NT2/D1 (cell line): ENCODE data around the gene FAM210B.

Experiments used
- DNase-seq: peaks from one replicate; pipeline ENCODE4 v3.0.0-alpha.2; 2011; ENCODE audit warnings: low read depth, low spot score
- H3K27me3 ChIP-seq: 2 replicates; pipeline ENCODE4 v1.6.0; 2011; ENCODE audit warnings: mild to moderate bottlenecking; ENCODE audit not compliant: insufficient read length, insufficient read depth
- H3K36me3 ChIP-seq: 2 replicates; pipeline ENCODE4 v1.6.1; 2011; ENCODE audit warnings: mild to moderate bottlenecking, low read length, mixed read lengths; ENCODE audit not compliant: insufficient read depth, insufficient read length
- H3K4me1 ChIP-seq: 2 replicates; pipeline ENCODE4 v1.5.1; 2011; ENCODE audit not compliant: insufficient read depth, insufficient read length
- H3K4me3 ChIP-seq: 2 replicates; pipeline ENCODE4 v1.5.1; 2011; ENCODE audit warnings: low read depth; ENCODE audit not compliant: insufficient read length
- H3K9ac ChIP-seq: 2 replicates; pipeline ENCODE4 v1.6.0; 2011; ENCODE audit warnings: low read depth; ENCODE audit not compliant: insufficient read length
- H3K9me3 ChIP-seq: 2 replicates; pipeline ENCODE4 v1.5.1; 2011; ENCODE audit warnings: mild to moderate bottlenecking, low read length; ENCODE audit not compliant: insufficient read depth
- SUZ12 ChIP-seq: IDR thresholded peaks from 2 replicates; pipeline ENCODE4 v1.6.1; 2011; ENCODE audit not compliant: insufficient read length, insufficient read depth; ENCODE audit errors: extremely low read depth
- YY1 ChIP-seq: IDR thresholded peaks from 2 replicates; pipeline ENCODE4 v1.6.1; 2011; ENCODE audit not compliant: insufficient read length, insufficient read depth
- ZNF274 ChIP-seq: IDR thresholded peaks from 2 replicates; pipeline ENCODE4 v1.6.1; 2011; ENCODE audit warnings: mild to moderate bottlenecking, low read depth, low read length

The FAM210B gene

DNA sequence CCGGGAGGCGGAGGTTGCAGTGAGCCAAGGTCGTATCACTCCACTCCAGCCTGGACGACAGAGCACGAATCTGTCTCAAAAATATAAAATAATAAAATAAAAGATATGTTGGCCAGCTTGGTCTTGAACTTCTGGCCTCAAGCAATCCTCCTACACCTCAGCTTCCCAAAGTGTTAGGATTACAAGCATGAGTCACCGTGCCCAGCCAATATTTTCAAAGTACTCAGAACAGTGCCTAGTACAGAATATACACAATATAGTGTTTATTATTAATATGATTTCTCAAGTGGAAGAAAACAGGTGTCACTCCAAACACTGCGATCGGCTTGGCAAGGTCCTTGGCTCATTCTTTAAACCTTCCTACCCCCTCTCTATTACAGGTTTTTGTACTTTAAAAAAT, 3.1 kb downstream of the FAM210B start:
- Histone ChIP-seq H3K9ac (no peak overlapping the region), H3K27me3 (no peaks in the 10 kb centered on the region), H3K9me3 (no peaks in the 10 kb centered on the region), H3K4me3 (no peak overlapping the region), H3K36me3 (peaks cover 26% of the 10 kb centered on the region), H3K4me1 (peaks cover 4% of the 10 kb centered on the region)
- DNase-seq, result no peak
- TF ChIP-seq SUZ12 (no peak), YY1 (no peak), ZNF274 (no peak)

DNA sequence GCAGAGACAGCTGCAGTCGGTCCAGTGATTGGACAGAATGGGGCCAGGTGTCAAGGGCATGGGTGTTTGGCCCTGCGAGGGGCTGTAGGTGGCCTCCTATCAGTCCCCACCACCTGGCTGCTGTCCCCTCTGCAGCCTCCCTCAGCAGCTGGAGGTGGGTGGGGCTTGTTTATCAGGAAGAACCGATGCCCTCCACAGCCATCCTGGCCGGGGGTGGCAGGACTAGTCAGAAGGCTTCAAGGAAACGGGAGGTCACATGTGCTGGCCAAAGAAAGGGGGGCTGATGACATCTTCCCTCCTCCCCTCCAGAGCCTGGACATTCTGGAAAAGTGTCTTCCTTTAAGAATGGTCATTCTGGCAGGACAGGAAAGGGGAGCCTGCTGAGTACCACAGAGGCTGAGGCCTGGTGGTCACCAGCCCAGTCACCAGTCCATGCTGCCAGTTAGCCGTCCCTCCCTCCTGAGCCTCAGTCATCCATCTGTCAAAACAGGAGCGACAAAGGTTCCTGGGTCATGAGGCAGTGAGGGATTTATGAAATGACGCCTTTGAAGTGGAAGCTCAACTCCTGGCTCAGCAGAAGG, 4.1 kb downstream of the FAM210B start:
- TF ChIP-seq YY1 (no peak), SUZ12 (no peak), ZNF274 (no peak)
- no peak overlapping the region for H3K9ac ChIP-seq
- no peaks in the 10 kb centered on the region for H3K9me3 ChIP-seq
- H3K27me3 ChIP-seq, result no peaks in the 10 kb centered on the region
- DNase-seq, result no peak
- H3K4me3 ChIP-seq, result no peak overlapping the region
- H3K36me3 ChIP-seq, result peaks cover 32% of the 10 kb centered on the region
- peaks cover 4% of the 10 kb centered on the region for H3K4me1 ChIP-seq

DNA sequence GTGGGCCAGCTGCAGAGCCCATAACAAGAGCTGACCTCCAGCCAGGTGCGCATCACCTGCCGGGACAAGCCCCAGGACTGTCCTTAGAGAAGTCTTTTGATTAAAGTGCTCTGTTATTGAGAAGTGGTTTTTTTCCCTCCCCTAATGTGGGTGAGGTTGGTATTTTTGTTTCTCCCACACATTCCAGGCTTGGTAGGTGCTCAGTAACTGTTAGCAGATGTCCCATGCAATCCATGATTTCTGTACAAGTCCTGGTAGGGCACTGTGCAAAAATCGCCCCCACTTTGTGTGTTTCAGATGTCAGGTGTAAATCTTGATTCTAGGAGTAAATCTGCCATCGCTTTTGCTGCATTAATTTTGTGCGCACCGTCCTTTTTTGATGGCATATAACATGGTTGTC, 4.7 kb downstream of the FAM210B start:
- peaks cover 4% of the 10 kb centered on the region for H3K4me1 ChIP-seq
- no peak for DNase-seq
- TF ChIP-seq SUZ12, result no peak
- TF ChIP-seq YY1, result no peak
- no peak for TF ChIP-seq ZNF274
- no peak overlapping the region for H3K9ac ChIP-seq
- no peaks in the 10 kb centered on the region for H3K27me3 ChIP-seq
- no peak overlapping the region for H3K4me3 ChIP-seq
- no peaks in the 10 kb centered on the region for H3K9me3 ChIP-seq
- peaks cover 36% of the 10 kb centered on the region for H3K36me3 ChIP-seq

DNA sequence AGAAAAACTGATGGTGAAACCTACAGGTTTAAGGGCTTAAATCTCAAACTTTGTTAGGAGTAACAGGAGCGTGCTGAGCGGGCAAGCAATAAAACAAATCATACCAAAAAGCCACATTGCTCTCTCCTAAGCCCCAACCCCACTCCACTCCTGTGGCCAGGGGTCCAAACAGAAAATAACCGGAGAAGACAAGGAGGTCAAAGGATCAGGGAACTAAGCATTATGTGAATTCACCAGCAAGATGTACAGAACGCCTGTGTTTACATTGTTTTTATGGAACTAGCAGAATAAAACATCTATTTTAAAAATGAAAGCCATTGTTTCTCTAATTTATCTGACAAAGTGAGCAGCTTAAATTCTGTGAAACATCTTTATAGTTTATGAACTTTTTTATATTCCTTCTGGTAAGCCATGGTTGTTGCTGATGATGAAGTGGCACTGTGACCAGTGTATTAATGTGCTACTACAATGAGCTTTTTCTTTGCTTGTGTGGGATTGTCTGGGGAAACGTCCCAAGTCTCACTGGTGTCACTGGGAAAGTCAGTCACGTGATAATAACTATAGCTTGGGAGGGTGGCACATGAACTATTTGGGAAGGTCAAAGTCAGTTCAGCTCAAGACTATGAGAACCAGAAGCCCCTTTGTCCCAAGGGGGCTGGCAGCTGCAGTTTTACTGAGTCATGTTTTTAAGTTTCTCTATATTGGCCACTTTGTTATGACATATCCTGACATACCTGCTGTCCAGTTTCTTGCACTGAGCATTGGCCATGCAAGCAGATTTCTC, 9.8 kb downstream of the FAM210B start:
- peaks cover 77% of the 10 kb centered on the region for H3K36me3 ChIP-seq
- H3K9ac ChIP-seq, result no peak overlapping the region
- no peak overlapping the region for H3K4me3 ChIP-seq
- no peaks in the 10 kb centered on the region for H3K9me3 ChIP-seq
- no peak for DNase-seq
- TF ChIP-seq SUZ12 (no peak), ZNF274 (no peak), YY1 (no peak)
- H3K27me3 ChIP-seq, result no peaks in the 10 kb centered on the region
- H3K4me1 ChIP-seq, result no peaks in the 10 kb centered on the region

DNA sequence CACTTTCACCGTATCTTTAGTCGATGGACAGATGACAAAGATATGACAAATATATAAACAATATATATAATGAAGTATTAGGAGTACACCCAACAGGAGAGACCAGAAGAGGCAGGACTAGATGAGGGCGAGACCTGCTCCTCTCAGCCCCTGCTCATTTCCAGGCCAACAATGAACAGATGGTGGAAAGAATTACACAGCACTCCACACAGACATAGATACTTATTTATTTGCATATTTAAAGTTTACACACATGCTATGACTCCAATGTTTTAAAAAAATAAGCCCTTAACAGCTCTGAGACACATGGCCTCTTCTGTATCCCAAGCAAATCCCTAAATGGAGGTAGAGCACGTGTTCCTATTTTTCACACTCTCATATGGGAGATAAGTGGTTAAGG, 10.4 kb downstream of the FAM210B start:
- Histone ChIP-seq H3K27me3 (no peaks in the 10 kb centered on the region), H3K9ac (no peak overlapping the region), H3K36me3 (peaks cover 80% of the 10 kb centered on the region), H3K9me3 (no peaks in the 10 kb centered on the region), H3K4me1 (no peaks in the 10 kb centered on the region), H3K4me3 (no peak overlapping the region)
- DNase-seq, result no peak
- TF ChIP-seq SUZ12 (no peak), YY1 (no peak), ZNF274 (no peak)

DNA sequence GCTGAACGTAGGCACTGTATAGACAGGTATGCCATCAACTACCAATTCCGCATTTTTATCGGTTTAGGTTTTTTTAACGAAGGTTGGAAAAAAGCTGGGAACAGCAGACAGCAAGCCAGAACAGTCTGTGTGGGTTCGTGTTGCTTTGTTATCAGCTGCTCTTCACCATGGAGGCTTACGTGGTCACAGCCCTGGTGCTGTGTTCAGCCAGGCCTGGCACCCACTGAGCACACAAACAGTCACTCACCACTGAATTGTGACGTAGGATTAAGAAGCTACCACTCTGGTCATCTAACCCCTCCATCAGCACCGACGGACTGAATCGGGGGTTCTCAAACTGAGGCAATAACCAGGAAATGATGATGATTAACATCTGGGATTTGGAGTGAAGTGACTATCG, 13.2 kb downstream of the FAM210B start:
- peaks cover 89% of the 10 kb centered on the region for H3K36me3 ChIP-seq
- H3K9ac ChIP-seq, result no peak overlapping the region
- no peaks in the 10 kb centered on the region for H3K27me3 ChIP-seq
- no peaks in the 10 kb centered on the region for H3K9me3 ChIP-seq
- no peaks in the 10 kb centered on the region for H3K4me1 ChIP-seq
- no peak overlapping the region for H3K4me3 ChIP-seq
- DNase-seq, result no peak
- TF ChIP-seq SUZ12, result no peak
- no peak for TF ChIP-seq ZNF274
- no peak for TF ChIP-seq YY1

DNA sequence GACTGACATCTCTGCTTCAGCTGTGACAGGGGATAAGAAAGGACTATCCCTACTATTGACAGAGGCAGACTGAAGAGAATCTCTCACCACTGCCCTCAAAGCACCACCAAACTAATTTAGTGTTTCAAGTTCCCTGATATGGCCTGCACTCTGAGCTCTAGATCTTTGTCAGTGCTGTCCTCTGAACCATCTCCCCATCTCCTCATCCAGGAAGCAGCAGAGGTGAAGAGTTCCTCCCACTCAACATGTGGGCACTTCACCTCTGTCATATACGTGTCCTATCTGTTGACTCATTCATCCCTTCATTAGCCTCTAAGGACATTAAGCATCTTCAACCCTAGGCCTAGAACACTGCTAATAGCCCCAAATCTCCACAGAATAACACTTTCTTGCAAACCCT, 14.1 kb downstream of the FAM210B start:
- Histone ChIP-seq H3K4me1 (no peaks in the 10 kb centered on the region), H3K9ac (no peak overlapping the region), H3K27me3 (no peaks in the 10 kb centered on the region), H3K4me3 (no peak overlapping the region), H3K9me3 (no peaks in the 10 kb centered on the region), H3K36me3 (peaks cover 92% of the 10 kb centered on the region)
- no peak for DNase-seq
- no peak for TF ChIP-seq YY1
- no peak for TF ChIP-seq ZNF274
- no peak for TF ChIP-seq SUZ12
